ENCODE results near the gene RIN3. TPM values are rescaled to one million over a fixed set of nuclear protein-coding genes. Genes with fewer than 3 reads are reported as not detected.

Gene RIN3
- total RNA-seq, 1 donor from 2014 or later = 70.6 TPM

DNA sequence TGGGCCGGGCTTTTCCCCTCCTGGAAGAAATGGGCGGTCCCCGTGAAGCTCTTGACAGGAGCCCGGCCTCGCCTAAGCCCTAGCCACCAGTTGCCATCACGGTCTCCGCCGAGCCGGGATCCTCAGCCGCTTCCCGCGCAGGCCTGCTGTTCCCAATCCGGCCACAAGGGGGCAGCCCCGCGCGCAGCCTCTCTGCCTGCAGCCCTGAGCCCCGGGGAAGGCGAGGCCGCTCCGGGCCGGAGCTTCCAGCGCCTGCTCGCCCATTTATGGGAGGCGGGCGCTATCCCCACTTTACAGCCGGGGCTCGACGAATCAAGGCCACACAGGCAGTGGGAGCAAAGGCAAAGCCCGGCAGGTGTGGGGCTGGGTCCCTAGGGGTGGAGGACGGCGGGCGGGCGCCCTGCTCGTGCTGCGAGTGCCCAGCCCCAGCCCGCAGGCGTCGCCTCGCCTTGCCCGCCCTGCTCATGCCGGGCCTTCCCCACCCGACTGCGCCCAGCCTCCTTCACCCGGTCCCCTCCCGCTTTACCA lies 173.4 kb downstream of the RIN3 start:
- TF ChIP-seq, protein P1, sequence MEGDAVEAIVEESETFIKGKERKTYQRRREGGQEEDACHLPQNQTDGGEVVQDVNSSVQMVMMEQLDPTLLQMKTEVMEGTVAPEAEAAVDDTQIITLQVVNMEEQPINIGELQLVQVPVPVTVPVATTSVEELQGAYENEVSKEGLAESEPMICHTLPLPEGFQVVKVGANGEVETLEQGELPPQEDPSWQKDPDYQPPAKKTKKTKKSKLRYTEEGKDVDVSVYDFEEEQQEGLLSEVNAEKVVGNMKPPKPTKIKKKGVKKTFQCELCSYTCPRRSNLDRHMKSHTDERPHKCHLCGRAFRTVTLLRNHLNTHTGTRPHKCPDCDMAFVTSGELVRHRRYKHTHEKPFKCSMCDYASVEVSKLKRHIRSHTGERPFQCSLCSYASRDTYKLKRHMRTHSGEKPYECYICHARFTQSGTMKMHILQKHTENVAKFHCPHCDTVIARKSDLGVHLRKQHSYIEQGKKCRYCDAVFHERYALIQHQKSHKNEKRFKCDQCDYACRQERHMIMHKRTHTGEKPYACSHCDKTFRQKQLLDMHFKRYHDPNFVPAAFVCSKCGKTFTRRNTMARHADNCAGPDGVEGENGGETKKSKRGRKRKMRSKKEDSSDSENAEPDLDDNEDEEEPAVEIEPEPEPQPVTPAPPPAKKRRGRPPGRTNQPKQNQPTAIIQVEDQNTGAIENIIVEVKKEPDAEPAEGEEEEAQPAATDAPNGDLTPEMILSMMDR (IDR thresholded peaks at IDR 0.05) = peak; percentile 99
- H3K36me3 ChIP-seq = peaks cover 66% of the 10 kb centered on the region
- H3K27me3 ChIP-seq (ENCODE audit: low read depth) = no peaks in the 10 kb centered on the region
- H3K27ac ChIP-seq = no peak overlapping the region
- peak overlapping the region; percentile 54 for H3K4me3 ChIP-seq
- DNase-seq (peak; percentile 84), ATAC-seq (peak; percentile 90 to 91)
- H3K4me1 ChIP-seq = peaks cover 15% of the 10 kb centered on the region
- no peaks in the 10 kb centered on the region for H3K9me3 ChIP-seq
- intact Hi-C loops (cut with DNase I) = no loop called here

DNA sequence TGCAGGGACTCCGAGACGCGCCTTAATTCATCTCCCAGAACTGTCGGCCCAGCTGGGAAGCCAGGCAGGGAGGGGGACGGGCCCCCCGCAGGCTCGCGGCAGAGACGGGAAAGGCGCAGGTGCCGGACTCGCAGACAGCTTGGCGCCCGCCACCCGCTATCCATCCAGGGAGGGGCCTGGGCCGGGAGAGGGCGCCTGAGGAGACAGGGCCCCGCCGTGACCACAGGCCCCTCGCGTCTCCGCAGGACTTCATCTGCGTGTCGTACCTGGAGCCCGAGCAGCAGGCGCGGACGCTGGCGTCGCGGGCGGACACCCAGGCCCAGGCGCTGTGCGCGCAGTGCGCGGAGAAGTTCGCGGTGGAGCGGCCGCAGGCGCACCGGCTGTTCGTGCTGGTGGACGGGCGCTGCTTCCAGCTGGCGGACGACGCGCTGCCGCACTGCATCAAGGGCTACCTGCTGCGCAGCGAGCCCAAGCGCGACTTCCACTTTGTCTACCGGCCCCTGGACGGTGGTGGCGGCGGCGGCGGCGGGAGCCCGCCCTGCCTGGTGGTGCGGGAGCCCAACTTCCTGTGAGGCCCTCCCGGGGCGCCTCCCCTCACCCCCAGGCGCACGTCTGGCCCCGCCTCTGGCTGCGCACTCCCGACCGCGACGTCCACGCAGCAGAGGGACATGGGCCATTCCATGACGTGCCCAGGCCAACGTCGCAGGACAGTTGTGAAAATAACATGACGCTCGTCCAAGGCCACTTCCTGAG lies 174.3 kb downstream of the RIN3 start:
- DNase-seq (peak; percentile 64), ATAC-seq (peak; percentile 64 to 65)
- intact Hi-C loops (cut with DNase I) = no loop called here
- H3K4me1 ChIP-seq = peaks cover 22% of the 10 kb centered on the region
- peaks cover 57% of the 10 kb centered on the region for H3K36me3 ChIP-seq
- TF ChIP-seq, protein P1 (IDR thresholded peaks at IDR 0.05) = no peak
- H3K9me3 ChIP-seq = no peaks in the 10 kb centered on the region
- peak overlapping the region; percentile 58 for H3K27ac ChIP-seq
- no peaks in the 10 kb centered on the region for H3K27me3 ChIP-seq (ENCODE audit: low read depth)
- H3K4me3 ChIP-seq = peak overlapping the region; percentile 54

DNA sequence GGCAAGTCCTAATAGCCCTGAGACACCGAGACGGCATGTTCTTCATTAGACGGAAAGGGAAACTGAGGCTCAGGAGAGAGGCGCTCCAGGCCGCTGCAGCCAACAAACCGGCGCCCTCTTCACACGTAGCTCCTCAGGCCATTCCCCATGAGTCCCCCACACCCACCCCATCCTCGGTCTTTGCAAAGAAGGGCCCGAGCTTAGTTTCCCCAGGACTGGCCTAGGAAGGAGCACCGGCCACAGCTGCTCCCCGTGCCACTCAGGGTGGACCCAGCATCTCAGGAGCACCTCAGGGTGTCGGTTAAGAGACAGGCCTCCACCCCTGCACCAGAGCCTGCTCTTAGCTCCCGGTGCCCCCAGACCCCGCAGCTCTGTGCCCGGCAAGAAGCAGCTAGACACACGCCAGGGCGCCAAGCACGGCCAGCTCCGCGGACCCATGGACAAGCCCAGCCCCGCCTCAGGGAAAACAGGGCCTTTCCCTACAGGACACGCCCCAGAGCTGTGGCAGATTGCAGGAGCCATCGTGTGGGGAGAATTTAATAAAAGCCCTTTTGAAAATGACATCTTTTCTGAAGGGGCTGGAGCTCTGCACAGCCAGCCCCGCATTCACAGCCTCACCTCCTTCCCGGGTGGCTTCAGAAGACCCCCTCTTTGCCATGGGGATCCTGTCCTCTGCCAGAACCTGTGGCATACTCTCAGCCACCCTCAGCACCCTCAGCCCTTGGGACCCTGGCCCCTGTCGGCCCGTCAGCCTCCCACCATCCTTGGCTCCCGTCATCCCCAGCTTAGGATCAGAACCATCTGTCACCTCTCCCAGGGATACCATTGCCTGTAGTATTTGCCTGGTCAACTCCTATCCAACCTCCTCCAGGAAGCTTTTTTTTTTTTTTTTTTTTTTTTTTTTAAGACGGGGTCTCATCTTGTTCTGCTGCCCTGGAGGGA lies 175.1 kb downstream of the RIN3 start:
- H3K27ac ChIP-seq = no peak overlapping the region
- no peak for ATAC-seq
- H3K4me1 ChIP-seq = peaks cover 30% of the 10 kb centered on the region
- TF ChIP-seq, protein P1 (IDR thresholded peaks at IDR 0.05) = no peak
- no peak for DNase-seq
- peak overlapping the region; percentile 54 for H3K4me3 ChIP-seq
- H3K36me3 ChIP-seq = peaks cover 51% of the 10 kb centered on the region
- H3K27me3 ChIP-seq (ENCODE audit: low read depth) = no peaks in the 10 kb centered on the region
- H3K9me3 ChIP-seq = no peaks in the 10 kb centered on the region
- intact Hi-C loops (cut with DNase I) = no loop called here

DNA sequence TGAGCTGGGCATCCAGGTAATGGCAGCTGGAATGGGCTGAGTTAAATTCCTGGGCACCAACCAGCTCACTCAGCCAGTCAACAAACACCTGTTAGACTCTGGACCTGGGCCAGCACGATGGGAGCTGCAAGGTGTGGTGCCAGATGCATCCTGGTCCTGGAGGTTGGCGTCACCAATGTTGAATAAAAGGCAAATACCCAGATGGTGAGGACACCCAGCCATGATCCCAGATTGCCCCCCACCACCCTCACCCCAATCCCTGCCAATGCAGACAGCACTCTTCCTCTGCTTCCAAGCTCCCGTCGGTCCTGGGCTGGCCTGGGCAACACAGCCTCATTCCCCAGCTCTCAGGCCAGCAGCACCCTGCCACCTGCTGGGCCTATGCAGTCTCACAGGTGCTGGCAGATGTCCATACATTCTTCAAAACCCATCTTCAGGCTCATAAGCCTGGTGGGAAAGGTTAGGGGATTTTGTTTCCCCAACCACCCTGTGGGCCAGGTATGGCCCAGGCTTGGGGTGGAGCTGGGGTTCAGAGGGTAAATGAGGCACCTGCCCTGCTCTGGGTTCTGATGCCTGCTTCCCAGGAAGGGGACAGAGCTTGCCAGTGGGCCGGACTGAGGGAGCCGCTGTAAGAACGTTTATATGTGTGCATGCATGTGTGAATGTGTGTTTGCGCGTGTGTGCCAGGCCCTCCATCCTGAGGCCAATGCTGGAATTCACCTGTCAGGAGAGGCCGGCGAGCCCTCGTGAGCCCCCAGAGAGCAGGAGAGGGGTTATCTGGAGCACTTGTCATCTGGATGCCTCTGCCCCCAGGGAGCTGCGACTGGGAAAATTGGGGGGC lies 176.8 kb downstream of the RIN3 start:
- H3K36me3 ChIP-seq = peaks cover 34% of the 10 kb centered on the region
- H3K27me3 ChIP-seq (ENCODE audit: low read depth) = no peaks in the 10 kb centered on the region
- DNase-seq (no peak), ATAC-seq (peak in 1 of 2 donors; percentile 12)
- no peak overlapping the region for H3K4me3 ChIP-seq
- H3K4me1 ChIP-seq = peaks cover 32% of the 10 kb centered on the region
- no peak overlapping the region for H3K27ac ChIP-seq
- H3K9me3 ChIP-seq = no peaks in the 10 kb centered on the region
- TF ChIP-seq, protein P1 (IDR thresholded peaks at IDR 0.05) = peak; percentile 43
- intact Hi-C loops (cut with DNase I) = no loop called here

DNA sequence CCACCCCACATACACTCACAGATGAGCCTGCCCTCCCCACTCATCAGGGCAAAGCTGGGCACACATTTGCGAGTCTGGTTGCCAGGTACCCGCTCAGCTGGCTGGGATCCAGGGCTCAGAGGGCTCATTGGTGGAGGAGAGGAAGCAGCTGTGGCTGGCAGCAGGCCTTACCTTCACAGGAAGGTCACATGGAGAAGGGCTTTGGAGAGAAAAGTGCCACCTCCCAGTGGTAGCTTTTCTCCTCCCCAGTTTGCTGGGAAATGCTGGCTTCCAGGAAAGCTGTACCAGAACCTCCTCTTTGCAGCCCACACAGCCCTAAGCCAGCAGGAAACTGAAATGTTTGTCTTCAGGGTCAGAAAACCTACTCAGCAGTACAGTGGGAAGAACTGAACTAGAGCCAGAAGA lies 179.2 kb downstream of the RIN3 start:
- peak overlapping the region; percentile 18 for H3K27ac ChIP-seq
- H3K9me3 ChIP-seq = no peaks in the 10 kb centered on the region
- TF ChIP-seq, protein P1 (IDR thresholded peaks at IDR 0.05) = no peak
- DNase-seq (peak; percentile 79), ATAC-seq (peak; percentile 15 to 49)
- no peak overlapping the region for H3K4me3 ChIP-seq
- peaks cover 13% of the 10 kb centered on the region for H3K36me3 ChIP-seq
- H3K4me1 ChIP-seq = peaks cover 18% of the 10 kb centered on the region
- intact Hi-C loops (cut with DNase I) = no loop called here
- H3K27me3 ChIP-seq (ENCODE audit: low read depth) = no peaks in the 10 kb centered on the region

Measured in lower lobe of right lung (tissue), 2 donors.